SHP77 treated with DMSO at 0.1 percent for 48 hours (cell line): ENCODE data around the gene CNKSR3.

ENCODE experiments used
- DNase-seq: peaks from one replicate; lab custom pipeline; 2025; lab: John Stamatoyannopoulos, UW

Gene CNKSR3

GRCh38 chr6:154412106-154412820 is 98.2 kb downstream of the CNKSR3 start:
- DNase-seq, result no peak

GRCh38 chr6:154411076-154411475 is 99.4 kb downstream of the CNKSR3 start:
- no peak for DNase-seq

DNA sequence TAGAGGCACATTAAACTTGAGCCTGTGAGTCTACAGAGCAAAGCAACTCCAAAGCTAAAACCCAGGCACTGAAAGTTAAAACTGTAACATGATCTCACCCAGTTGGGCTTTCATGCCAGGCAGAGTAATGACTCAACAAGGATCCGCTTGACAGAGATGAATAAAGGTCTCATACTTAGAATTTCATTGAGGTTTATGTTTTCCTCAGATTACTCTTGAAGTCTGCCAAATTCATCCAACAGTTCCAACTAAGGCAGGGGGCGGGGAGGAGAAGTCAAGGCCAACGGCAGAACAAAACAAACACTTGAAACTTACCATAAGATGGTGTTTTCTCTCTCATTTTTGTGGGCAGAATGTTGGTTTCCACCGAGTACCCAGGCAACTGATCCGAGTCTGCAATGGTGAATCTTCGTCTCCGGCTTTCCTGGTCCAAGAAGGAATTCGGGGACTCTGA is 99.8 kb downstream of the CNKSR3 start:
- no peak for DNase-seq

DNA sequence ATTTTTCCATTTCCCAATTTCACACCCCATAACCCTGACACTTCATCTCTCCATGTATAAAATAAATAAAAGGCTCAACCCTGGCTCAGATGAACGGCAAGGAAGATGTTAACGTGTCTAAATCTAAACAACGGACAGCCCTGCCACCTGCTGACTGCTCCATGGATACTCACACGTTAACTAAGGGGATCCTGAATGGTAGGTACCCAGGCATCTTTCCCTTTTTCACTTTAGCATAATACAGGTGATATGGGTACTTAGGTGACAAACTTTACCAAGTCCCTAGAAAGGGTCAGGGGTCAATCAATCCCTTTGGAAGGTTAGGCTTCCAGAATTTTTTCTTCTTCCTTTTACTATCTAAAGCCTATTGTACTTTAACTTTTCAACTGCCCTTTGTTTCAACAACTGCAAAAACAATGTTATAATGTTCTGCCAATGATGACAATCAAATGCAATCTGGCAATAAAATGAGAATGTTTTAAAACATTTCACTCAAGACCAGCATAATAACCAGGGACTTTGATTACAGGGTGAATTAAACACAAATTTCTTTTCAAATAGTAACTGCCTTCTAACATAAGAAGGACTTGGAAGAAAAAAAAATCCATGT is 101.5 kb downstream of the CNKSR3 start:
- no peak for DNase-seq

DNA sequence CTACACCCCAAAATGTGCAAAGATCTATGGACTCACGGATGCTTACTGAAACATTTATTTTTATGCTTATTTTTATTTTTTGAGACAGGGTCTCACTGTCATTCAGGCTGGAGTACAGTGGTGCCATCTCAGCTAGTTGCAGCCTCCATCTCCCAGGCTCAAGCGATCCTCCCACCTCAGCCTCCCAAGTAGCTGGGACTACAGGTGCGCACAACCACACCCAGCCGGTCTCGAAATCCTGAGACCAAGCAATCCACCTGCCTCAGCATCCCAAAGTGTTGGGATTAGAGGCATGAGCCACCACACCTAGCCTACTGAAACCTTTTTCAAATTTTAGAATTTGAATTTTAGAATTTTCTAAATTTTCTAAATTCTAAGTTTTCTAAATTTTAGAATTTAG is 103.0 kb downstream of the CNKSR3 start:
- DNase-seq, result no peak

- no peak for DNase-seq
Measured at GRCh38 chr6:154406869-154407268, 103.6 kb downstream of the CNKSR3 start.

DNA sequence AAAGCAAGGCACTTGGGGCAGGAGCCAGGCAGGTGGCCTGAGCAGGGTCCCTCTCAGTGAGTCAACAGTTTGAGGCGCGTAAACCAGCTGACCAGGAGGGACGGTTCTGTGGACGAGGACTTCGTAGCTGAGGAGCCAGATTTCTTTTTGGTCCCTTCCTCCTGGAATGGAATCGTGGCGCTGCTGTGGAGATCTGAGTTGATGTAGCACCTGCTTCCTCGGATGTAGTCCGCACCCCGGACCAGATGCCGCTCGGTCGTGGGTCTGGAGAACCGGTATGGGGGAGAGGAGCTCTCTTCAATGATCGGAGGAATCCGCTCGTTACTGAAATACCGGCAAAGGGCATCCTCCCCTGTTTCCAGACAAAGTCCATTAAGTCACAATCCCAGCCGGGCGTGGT is 104.2 kb downstream of the CNKSR3 start:
- no peak for DNase-seq

DNA sequence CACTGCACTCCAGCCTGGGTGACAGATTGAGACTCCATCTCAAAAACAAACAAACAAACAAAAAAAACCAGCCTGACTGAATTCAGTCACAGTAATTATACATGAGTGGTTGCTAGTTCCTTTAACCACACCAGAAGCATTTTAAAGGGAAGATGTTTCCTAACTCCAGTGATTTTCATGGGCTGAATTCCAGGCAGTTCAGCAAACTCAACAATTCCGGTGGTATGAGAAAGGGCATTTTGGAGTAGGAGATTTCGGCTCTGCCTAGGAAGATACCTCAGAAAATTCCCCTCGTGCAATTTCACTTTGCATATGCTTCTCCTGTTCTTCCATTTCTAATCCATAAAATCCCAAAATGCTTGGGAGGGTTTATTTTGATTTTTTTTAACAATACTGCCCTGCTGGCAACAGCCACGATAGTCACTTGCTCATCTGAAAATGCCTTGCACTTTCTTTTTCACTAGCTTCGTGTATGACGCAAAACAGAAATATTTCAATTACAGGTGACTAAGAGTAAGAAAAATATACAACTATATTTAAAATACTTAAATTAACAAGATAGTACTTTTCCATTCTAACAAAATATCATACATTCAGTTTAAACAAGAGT is 105.6 kb downstream of the CNKSR3 start:
- DNase-seq, result no peak

GRCh38 chr6:154403788-154404187 is 106.7 kb downstream of the CNKSR3 start:
- no peak for DNase-seq

GRCh38 chr6:154402081-154402780 is 108.3 kb downstream of the CNKSR3 start:
- DNase-seq, result no peak

- DNase-seq, result no peak
Measured at GRCh38 chr6:154399097-154399496, 111.4 kb downstream of the CNKSR3 start.

- DNase-seq, result no peak
Measured at GRCh38 chr6:154397491-154398195, 112.8 kb downstream of the CNKSR3 start.

DNA sequence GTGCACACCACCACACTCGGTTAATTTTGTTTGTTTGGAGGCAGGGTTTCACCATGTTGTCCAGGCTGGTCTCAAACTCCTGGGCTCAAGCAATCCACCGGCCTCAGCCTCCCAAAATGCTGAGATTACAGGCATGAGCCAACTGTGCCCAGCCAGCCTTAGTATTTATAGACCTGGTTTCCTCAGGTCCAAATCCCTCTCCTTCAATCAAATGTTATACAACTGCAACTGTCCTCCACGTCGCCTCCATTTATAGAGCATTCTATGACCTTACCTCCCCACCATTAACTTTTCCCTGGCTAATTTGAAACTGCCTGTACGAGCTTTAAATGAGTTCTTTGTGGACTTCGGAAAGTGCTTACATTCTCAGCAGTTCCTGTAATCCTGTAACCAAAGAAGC is 114.6 kb downstream of the CNKSR3 start:
- no peak for DNase-seq

DNA sequence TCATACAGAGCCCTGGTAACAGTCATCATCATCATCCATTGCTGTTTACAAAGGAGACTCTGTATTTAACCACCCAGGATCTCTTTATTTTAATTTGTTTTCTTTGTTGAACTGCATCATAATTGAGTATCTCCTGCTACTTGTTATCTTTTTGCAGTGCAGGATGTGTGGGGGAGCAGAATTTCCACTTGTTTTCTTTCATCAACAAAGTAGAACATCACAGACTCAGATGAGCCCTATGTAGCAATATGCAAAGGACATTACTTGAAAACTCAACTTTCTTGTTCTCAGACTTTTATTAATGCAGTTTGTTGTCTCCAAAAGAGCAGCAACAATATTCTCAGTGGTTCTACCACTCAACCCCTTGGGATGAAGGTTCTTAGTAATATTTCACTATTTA is 115.2 kb downstream of the CNKSR3 start:
- DNase-seq, result no peak

DNA sequence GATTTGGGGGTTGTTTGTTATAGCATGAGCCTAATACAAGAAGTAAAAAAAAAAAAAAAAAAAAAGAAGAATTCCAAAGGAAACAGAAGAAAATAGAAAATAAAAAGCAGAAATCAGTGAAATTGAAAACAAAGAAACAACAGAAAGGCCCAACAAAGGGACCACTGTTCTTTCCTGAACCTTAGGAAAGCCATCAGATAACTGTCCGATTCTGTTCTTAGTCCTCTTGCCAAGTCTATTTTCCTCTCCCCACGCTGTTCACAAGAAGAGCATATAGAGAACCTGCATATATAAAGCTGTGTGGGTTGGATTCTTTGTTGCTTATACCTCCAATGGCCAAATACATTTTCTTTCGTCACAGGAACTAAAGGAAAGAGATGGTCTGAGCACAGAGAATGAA is 115.9 kb downstream of the CNKSR3 start:
- DNase-seq, result no peak

- DNase-seq, result no peak
Measured at GRCh38 chr6:154390034-154390433, 120.5 kb downstream of the CNKSR3 start.

DNA sequence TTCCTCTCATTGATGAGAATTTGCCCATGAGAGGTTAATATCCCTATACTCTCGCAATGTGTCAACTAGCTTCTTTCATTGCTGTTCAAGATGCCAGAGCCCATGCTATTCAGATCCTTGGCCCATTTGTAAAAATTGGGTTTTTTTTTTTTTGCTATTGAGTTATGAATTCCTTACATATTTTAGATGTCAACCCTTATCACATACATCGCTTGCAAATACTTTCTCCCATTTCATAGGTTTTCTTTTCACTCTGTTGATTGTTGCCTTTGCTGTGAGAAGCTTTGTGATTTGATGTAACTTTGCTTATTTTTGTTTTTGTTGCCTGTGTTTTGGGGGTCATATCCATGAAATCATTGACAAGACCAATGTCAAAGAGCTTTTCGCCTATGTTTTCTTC is 121.7 kb downstream of the CNKSR3 start:
- DNase-seq, result no peak

GRCh38 chr6:154386848-154387717 is 123.4 kb downstream of the CNKSR3 start:
- no peak for DNase-seq

DNA sequence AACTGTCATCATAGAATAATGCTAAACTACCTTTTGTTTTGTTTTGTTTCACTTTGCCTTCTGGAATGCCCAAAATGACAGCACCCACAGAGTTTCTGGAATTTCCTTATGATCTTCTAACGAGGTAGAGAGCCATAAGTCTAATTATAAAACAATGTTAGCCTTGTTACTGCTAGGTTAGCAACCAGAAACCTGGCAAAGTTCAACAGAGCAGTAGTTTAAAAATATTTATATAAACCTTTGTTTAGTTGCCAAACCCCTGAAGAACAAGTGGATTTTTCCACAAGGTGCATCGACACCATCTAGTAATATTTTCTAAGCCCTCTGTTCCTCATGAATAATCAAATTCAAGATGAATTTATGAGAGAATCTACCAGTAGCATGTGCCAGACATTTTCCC is 126.3 kb downstream of the CNKSR3 start:
- no peak for DNase-seq

DNA sequence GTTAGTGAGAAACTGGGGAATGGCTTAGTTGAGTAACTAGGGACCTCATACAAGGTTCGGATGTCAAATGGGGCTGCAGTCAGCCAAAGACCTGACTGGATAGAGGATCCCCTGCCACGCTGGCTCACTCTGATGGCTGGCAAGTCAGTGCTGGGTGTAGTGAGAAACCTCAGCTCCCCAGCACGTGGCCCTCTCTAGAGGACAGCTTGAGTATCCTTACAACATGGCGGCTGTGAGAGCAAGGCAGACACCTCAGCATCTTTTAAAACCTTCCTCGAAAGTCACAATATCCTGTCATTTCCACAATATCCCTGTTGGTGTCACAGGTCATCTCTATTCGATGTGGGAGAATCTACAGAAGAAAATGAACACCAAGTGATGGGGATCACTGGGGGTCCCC is 127.2 kb downstream of the CNKSR3 start:
- DNase-seq, result no peak

GRCh38 chr6:154382740-154383139 is 127.7 kb downstream of the CNKSR3 start:
- no peak for DNase-seq
